ENCODE results near the gene INCENP.
A peak's percentile ranks its signal among the peaks of the same experiment; 100 is the strongest.

INCENP gene

DNA sequence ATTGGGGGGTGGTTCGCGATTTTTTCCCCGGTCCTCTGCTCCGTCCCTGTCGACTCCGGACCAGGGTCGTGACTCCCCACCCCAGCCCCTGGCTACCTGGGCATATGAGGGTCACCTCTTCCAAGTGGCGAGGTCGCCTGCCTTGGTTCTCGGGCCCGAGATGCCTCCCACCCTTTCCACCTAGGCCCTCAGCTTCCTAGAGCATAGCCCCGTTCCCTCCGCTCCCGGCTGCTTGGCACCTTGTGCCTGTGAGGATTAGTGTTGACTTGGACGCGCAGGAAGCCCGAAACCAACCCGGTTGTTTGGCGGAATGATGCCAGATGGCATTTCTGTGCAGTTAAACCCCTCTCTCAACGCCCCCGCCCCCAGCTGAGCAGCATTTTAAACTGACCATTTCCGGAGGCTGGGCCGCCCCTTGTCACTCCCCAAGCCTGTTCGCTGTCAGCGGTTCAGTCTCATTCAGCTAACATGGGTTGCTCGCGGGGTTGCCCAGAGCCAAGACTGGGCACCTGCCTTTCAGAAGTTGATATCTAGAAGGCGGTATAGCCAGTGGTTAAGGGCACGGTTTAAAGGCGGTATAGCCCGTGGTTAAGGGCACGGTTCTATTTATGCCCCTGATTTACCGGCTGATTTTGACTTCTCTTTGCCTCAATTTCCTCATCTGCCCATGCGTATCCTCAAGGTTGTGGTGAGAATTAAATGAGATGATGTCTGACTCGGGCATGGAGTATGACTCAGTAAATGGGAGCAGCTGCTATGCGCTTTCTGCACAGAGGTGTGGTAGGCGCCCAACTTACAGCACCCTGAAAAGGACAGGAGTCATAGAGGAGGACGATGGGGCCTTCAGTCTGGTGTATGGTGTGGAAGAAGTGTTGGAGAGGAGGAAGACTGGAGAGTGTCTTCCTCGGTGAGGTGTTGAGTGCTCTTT is 639 bp downstream of the INCENP start:
- peak overlapping the region; percentile 94 for H3K4me3 ChIP-seq (replicated peaks; ENCODE audit: low read depth, low read length)
- TF ChIP-seq, protein P1, sequence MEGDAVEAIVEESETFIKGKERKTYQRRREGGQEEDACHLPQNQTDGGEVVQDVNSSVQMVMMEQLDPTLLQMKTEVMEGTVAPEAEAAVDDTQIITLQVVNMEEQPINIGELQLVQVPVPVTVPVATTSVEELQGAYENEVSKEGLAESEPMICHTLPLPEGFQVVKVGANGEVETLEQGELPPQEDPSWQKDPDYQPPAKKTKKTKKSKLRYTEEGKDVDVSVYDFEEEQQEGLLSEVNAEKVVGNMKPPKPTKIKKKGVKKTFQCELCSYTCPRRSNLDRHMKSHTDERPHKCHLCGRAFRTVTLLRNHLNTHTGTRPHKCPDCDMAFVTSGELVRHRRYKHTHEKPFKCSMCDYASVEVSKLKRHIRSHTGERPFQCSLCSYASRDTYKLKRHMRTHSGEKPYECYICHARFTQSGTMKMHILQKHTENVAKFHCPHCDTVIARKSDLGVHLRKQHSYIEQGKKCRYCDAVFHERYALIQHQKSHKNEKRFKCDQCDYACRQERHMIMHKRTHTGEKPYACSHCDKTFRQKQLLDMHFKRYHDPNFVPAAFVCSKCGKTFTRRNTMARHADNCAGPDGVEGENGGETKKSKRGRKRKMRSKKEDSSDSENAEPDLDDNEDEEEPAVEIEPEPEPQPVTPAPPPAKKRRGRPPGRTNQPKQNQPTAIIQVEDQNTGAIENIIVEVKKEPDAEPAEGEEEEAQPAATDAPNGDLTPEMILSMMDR (IDR thresholded peaks at IDR 0.05; ENCODE audit: low read depth, low read length, missing control alignments), result no peak
- DNase-seq (ENCODE audit: extremely low read depth, low read depth), result no peak

DNA sequence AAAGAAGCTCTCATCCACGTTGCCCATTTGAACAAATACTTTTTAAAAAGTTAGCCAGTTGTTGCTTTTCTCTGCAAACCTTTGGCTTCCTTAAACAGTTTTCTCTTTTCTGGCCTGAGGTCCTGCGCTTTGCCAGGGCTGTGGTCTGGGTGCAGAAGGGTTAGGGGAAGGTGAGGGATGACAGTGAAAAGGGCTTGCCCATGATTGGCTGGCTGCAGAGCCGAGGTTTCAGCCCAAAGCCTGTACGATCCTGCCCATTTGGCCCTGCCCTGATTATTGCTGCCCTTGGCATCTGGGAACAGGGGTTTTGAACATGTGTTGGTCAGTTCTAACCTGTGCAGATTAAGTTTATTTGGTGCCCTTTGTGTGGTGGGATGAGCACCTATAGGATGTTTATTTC is 1.5 kb downstream of the INCENP start:
- no peak for DNase-seq (ENCODE audit: extremely low read depth, low read depth)
- TF ChIP-seq, protein P1 (IDR thresholded peaks at IDR 0.05; ENCODE audit: low read depth, low read length, missing control alignments), result no peak
- H3K4me3 ChIP-seq (replicated peaks; ENCODE audit: low read depth, low read length), result peak overlapping the region; percentile 94

DNA sequence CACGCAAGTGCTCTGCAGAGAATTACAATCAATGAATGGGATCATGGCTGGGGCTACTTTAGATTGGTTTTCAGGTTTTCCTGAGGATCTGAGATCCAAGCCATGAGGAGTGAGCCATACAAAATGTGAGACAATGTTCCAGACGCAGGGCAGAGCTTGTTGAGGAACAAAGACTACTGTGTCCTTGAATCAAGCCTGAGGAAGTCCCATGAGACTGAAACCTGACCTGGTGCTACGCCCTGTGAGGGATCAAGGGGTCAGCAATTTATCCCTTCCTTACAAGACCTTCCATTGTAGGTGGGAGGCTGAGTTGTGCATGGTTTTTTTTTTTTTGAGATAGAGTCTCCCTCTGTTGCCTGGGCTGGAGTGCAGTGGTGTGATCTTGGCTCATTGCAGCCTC is 2.1 kb downstream of the INCENP start:
- H3K4me3 ChIP-seq (replicated peaks; ENCODE audit: low read depth, low read length), result peak overlapping the region; percentile 94
- TF ChIP-seq, protein P1 (IDR thresholded peaks at IDR 0.05; ENCODE audit: low read depth, low read length, missing control alignments), result no peak
- DNase-seq (ENCODE audit: extremely low read depth, low read depth), result no peak

DNA sequence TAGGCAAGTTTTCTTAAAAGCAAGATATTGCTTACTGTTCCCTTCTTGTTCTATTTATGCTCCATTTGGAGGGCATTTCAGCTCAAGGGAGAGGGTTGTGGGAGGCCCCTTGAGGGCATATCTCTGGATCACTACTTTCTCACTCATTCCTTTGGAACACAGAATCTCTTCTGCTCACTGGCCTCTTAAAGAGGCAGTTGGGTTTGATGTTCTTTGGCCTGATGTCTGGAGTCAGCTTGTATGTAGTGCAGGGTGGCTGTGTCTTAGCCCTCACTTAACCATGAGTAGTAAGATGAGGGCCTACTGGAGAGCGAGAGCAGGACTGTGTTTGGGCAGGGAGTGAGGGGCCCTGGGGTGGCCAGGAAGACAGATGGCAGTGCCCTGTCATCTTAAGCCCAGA is 3.6 kb downstream of the INCENP start:
- DNase-seq (ENCODE audit: extremely low read depth, low read depth), result no peak
- no peak overlapping the region for H3K4me3 ChIP-seq (replicated peaks; ENCODE audit: low read depth, low read length)
- TF ChIP-seq, protein P1 (IDR thresholded peaks at IDR 0.05; ENCODE audit: low read depth, low read length, missing control alignments), result no peak

DNA sequence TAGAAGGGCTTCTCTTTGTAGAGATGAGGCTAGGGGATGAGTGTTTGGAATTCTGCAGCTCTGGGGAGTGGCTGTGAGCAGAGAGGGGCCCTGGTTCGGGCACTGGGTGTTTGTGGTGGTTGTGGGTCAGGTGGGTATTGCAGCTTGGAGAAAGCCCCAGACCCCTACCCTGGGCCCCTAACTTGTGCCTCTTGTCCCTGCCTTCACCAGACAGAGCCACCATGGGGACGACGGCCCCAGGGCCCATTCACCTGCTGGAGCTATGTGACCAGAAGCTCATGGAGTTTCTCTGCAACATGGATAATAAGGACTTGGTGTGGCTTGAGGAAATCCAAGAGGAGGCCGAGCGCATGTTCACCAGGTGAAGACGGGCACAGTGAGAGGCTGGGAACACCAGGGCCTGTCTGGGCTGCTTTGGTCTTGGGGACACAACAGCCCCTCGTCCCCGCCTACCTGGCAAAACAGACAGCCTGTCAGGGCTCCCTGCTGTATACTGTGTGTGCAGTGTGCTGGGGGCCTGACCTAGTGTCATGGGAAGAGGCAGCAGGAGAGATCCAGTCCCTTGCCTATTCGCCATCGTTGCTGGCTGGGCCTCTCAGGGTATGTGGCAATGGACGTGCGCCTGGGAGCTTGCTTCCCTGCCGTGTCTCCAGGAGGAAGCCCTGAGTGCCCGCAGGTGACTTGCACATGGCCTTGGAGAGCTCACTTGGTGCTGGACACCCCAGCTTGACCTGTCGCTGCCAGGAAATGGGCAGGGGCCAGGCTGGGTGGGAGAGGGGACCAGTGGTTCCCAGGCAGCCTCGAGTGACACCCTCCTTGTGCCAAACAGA is 4.3 kb downstream of the INCENP start:
- no peak overlapping the region for H3K4me3 ChIP-seq (replicated peaks; ENCODE audit: low read depth, low read length)

DNA sequence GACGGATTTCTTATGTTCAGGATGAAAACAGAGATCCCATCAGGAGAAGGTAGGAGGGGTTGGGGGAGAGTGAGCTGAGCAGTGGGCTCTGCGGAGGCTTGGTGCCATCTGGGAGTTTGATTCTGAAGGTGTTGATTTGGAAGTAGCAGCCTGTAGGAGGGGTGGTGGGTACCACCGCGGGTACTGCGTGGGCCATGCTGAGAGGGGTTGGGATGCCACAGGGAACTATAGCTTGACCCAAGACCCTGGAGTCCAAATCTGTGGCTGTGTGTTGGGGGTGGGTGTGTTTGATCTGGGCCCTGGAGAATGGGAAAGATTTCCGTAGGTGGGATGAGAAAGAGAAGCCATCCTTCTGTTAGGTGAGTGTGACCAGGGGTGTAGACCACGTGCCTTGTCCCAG is 5.0 kb downstream of the INCENP start:
- no peak for DNase-seq (ENCODE audit: extremely low read depth, low read depth)
- TF ChIP-seq, protein P1 (IDR thresholded peaks at IDR 0.05; ENCODE audit: low read depth, low read length, missing control alignments), result no peak
- H3K4me3 ChIP-seq (replicated peaks; ENCODE audit: low read depth, low read length), result no peak overlapping the region

More for the DNA sequence above, 4.3 kb downstream of the INCENP start:
- TF ChIP-seq, protein P1 (IDR thresholded peaks at IDR 0.05; ENCODE audit: low read depth, low read length, missing control alignments), result no peak
- no peak for DNase-seq (ENCODE audit: extremely low read depth, low read depth)
